ENCODE results near the gene JARID2. TPM values are rescaled to one million over a fixed set of nuclear protein-coding genes. Genes with fewer than 3 reads are reported as not detected.

Gene JARID2
- total RNA-seq, 2 experiments from 2014 or later, result 25.4 to 25.5 TPM

DNA sequence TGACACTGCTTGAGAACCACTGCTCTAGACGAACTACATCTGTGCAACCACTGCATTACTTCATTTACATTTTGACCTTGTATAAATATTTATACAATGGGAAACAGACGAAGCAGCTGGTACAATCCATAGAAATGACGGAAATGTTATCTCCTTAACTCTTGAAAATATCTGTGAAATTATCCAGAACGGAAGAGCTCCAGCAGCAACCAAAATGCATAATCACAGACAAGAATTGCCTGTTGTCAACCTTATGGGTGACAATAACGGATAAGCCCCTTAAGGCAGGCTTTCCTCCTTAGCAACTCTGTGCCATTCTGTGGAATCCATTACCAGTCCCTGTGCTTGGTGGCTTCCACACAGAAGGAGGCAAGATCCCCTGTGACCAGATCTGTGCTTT, 301.5 kb downstream of the JARID2 start:
- H3K27me3 Mint-ChIP-seq, result no peaks in the 10 kb centered on the region

DNA sequence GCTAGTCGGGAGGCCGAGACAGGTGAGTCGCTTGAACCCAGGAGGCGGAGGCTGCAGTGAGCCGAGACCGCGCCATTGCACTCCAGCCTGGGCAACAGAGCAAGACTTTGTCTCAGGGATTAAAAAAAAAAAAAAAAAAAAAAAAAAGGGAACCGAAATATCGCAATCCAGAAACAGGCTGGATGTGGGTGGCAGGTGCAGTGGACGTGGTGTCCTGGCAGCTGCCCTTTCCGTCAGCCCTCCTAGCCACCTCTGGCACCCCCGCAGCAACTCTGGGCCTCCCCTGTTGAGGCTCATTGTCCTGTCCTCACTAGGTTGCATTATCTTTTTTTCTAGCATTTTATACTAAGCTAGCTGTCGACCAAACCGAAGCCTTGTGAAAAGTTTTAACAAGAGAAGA, 303.5 kb downstream of the JARID2 start:
- peaks cover under 1% of the 10 kb centered on the region for H3K9me3 Mint-ChIP-seq
- no peak overlapping the region for H3K4me3 Mint-ChIP-seq
- DNase-seq (no peak), ATAC-seq (no peak)
- ChIA-PET CTCF (no interaction called here), POLR2A (no interaction called here)
- H3K27me3 Mint-ChIP-seq, result no peaks in the 10 kb centered on the region
- peaks cover 12% of the 10 kb centered on the region for H3K4me1 Mint-ChIP-seq (ENCODE audit: low read depth)
- intact Hi-C loops (cut with micrococcal nuclease), result no loop called here
- H3K27ac Mint-ChIP-seq, result no peak overlapping the region
- TF ChIP-seq, protein P1, sequence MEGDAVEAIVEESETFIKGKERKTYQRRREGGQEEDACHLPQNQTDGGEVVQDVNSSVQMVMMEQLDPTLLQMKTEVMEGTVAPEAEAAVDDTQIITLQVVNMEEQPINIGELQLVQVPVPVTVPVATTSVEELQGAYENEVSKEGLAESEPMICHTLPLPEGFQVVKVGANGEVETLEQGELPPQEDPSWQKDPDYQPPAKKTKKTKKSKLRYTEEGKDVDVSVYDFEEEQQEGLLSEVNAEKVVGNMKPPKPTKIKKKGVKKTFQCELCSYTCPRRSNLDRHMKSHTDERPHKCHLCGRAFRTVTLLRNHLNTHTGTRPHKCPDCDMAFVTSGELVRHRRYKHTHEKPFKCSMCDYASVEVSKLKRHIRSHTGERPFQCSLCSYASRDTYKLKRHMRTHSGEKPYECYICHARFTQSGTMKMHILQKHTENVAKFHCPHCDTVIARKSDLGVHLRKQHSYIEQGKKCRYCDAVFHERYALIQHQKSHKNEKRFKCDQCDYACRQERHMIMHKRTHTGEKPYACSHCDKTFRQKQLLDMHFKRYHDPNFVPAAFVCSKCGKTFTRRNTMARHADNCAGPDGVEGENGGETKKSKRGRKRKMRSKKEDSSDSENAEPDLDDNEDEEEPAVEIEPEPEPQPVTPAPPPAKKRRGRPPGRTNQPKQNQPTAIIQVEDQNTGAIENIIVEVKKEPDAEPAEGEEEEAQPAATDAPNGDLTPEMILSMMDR (IDR thresholded peaks at IDR 0.05), result no peak
- peaks cover 2% of the 10 kb centered on the region for H3K36me3 Mint-ChIP-seq (ENCODE audit: low read depth)

More for the DNA sequence above, 301.5 kb downstream of the JARID2 start:
- DNase-seq (no peak), ATAC-seq (no peak)
- POLR2A ChIA-PET, result no interaction called here
- Mint-ChIP-seq H3K4me3 (no peak overlapping the region), H3K36me3 (ENCODE audit: low read depth) (peaks cover 7% of the 10 kb centered on the region), H3K9me3 (peaks cover 9% of the 10 kb centered on the region), H3K4me1 (ENCODE audit: low read depth) (peaks cover 13% of the 10 kb centered on the region), H3K27ac (no peak overlapping the region)
- CTCF ChIA-PET, result no interaction called here
- TF ChIP-seq, protein P1 (IDR thresholded peaks at IDR 0.05), result no peak
- intact Hi-C loops (cut with micrococcal nuclease), result no loop called here

DNA sequence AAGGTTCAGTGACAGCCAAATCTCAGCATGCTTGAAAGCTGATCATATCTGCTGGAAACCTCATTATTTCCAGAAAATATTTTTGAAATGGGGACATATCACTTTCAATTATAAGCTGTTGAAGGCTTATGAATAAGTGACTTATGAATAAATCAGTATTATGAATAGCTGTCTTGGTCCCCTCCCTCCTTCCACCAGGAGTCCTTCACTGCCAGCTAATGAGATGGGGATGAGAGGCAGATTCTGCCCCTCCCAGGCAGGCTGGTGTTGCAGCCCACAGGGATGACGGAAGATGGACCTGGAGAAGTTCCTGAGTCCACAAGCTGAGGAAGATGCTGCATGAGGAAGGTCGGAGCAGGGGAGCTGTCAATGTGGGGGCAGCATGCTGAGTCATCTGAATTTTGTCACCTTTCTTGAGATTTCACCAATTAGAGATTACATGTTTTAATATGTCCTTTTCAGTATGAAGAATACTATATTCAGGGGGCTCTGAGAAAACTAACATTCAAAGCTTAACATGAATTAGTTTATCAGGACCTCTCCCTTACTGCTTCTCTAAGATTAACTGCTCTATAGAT, 304.8 kb downstream of the JARID2 start:
- TF ChIP-seq, protein P1 (IDR thresholded peaks at IDR 0.05), result no peak
- DNase-seq, result no peak
- ChIA-PET CTCF (interaction anchor here (0.7 to 1.2 kb wide), 3 partner anchors 31 to 73 kb away, joined by 3 to 5 read pairs (median 3); no protein-coding TSS in a partner anchor), POLR2A (no interaction called here)
- ATAC-seq, result no peak
- Mint-ChIP-seq H3K27me3 (no peaks in the 10 kb centered on the region), H3K9me3 (no peaks in the 10 kb centered on the region), H3K36me3 (ENCODE audit: low read depth) (peaks cover 2% of the 10 kb centered on the region), H3K4me1 (ENCODE audit: low read depth) (peaks cover 12% of the 10 kb centered on the region), H3K27ac (no peak overlapping the region), H3K4me3 (no peak overlapping the region)
- intact Hi-C loops (cut with micrococcal nuclease), result no loop called here

DNA sequence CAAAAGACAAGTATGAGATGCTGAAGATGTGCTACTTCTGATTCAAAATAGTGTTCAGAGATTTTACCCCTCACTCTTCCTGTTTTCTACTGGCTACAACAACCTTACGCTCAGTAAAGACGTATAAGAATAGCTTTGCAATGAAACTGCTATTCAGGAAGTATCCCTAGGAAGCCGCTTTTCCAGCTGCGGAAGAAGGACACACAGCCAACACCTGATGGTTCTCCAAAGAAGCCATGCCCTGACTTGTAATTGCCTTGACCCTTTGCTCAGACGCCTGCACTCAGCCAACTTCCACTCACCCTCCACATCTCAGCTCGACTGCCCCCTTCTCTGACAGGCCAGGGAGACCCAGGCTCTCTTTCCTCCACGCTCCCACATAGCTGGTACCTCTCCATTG, 305.4 kb downstream of the JARID2 start:
- Mint-ChIP-seq H3K4me1 (ENCODE audit: low read depth) (peaks cover 12% of the 10 kb centered on the region), H3K36me3 (ENCODE audit: low read depth) (peaks cover 2% of the 10 kb centered on the region), H3K27ac (no peak overlapping the region), H3K4me3 (no peak overlapping the region), H3K27me3 (no peaks in the 10 kb centered on the region), H3K9me3 (no peaks in the 10 kb centered on the region)
- intact Hi-C loops (cut with micrococcal nuclease), result no loop called here
- DNase-seq, result no peak
- ChIA-PET CTCF (interaction anchor here (1.2 to 1.4 kb wide), 2 partner anchors 57 to 71 kb away, joined by 3 read pairs; no protein-coding TSS in a partner anchor), POLR2A (interaction anchor here (0.7 kb wide), 1 partner anchor 217 kb away, joined by 3 read pairs; no protein-coding TSS in a partner anchor)
- no peak for ATAC-seq
- TF ChIP-seq, protein P1 (IDR thresholded peaks at IDR 0.05), result no peak

DNA sequence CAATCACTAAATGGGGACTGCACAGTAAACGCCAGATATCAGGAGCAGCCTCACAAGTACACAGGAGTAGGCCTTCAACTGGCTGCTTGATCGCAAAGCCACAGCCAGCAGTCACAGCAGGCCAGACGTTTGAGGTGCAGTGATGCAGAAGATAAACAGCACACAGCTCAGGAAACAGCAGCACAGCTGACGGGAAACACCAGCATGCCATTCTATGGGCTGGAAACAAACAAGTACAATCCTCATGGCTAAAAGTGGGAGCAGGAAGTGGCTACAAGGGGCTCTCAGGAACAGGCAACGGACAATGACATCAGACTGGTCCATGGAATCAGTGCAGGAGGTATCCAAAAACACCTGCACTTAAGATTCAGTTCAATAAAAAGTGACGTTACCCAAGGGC, 305.9 kb downstream of the JARID2 start:
- intact Hi-C loops (cut with micrococcal nuclease), result no loop called here
- no peaks in the 10 kb centered on the region for H3K9me3 Mint-ChIP-seq
- H3K4me3 Mint-ChIP-seq, result no peak overlapping the region
- peaks cover 15% of the 10 kb centered on the region for H3K4me1 Mint-ChIP-seq (ENCODE audit: low read depth)
- TF ChIP-seq, protein P1 (IDR thresholded peaks at IDR 0.05), result no peak
- CTCF ChIA-PET, result interaction anchor here (1.4 kb wide), 1 partner anchor 71 kb away, joined by 3 read pairs; no protein-coding TSS in a partner anchor
- no peak for DNase-seq
- ATAC-seq, result no peak
- no peak overlapping the region for H3K27ac Mint-ChIP-seq
- POLR2A ChIA-PET, result interaction anchor here (0.7 kb wide), 1 partner anchor 218 kb away, joined by 3 read pairs; no protein-coding TSS in a partner anchor
- H3K36me3 Mint-ChIP-seq (ENCODE audit: low read depth), result peaks cover 3% of the 10 kb centered on the region
- no peaks in the 10 kb centered on the region for H3K27me3 Mint-ChIP-seq
